Omental fat pad (tissue), 4 donors: Measurements from ENCODE around the gene MPI. TPM values are rescaled to one million over a fixed set of nuclear protein-coding genes. Genes with fewer than 3 reads are reported as not detected.

ENCODE experiments used
- ATAC-seq: fragments of 150-250 bp; one replicate; pipeline ENCODE4 v1.9.1; 2016; ENCODE audit warnings: mild to moderate bottlenecking, moderate library complexity; ENCODE audit not compliant: low FRiP score
- DNase-seq: peaks from one replicate; pipeline ENCODE4 v3.0.0-alpha.2; 2019; ENCODE audit warnings: low spot score
- total RNA-seq, 4 donors: library from RNA; depleted of rRNA; stranded (reverse); fragments of >200 nt; gene quantifications; one replicate each; pipeline ENCODE4 v1.1.0, GENCODE V29; 2016
- TF ChIP-seq, protein P1 (sequence below), 3 donors: fragments of 450-650 bp; IDR thresholded peaks; one replicate each; pipeline ENCODE4 v1.5.1; 2016 to 2017; ENCODE audit warnings: antibody characterized with exemption in 3 of 3, mild to moderate bottlenecking in 3 of 3, moderate library complexity in 2 of 3

MPI gene
- 10 to 100 TPM; 35.9 to 52.2 (median 44.7) TPM for total RNA-seq

- ATAC-seq (peak; percentile 96), DNase-seq (peak; percentile 56)
- TF ChIP-seq, protein P1, sequence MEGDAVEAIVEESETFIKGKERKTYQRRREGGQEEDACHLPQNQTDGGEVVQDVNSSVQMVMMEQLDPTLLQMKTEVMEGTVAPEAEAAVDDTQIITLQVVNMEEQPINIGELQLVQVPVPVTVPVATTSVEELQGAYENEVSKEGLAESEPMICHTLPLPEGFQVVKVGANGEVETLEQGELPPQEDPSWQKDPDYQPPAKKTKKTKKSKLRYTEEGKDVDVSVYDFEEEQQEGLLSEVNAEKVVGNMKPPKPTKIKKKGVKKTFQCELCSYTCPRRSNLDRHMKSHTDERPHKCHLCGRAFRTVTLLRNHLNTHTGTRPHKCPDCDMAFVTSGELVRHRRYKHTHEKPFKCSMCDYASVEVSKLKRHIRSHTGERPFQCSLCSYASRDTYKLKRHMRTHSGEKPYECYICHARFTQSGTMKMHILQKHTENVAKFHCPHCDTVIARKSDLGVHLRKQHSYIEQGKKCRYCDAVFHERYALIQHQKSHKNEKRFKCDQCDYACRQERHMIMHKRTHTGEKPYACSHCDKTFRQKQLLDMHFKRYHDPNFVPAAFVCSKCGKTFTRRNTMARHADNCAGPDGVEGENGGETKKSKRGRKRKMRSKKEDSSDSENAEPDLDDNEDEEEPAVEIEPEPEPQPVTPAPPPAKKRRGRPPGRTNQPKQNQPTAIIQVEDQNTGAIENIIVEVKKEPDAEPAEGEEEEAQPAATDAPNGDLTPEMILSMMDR (IDR thresholded peaks at IDR 0.05): no peak
Observed at GRCh38 chr15:74889883-74890664, at the start of gene MPI. Gene MPI (plus strand): TSS chr15:74890042. CDS start chr15:74890074, 32 bp downstream.

DNA sequence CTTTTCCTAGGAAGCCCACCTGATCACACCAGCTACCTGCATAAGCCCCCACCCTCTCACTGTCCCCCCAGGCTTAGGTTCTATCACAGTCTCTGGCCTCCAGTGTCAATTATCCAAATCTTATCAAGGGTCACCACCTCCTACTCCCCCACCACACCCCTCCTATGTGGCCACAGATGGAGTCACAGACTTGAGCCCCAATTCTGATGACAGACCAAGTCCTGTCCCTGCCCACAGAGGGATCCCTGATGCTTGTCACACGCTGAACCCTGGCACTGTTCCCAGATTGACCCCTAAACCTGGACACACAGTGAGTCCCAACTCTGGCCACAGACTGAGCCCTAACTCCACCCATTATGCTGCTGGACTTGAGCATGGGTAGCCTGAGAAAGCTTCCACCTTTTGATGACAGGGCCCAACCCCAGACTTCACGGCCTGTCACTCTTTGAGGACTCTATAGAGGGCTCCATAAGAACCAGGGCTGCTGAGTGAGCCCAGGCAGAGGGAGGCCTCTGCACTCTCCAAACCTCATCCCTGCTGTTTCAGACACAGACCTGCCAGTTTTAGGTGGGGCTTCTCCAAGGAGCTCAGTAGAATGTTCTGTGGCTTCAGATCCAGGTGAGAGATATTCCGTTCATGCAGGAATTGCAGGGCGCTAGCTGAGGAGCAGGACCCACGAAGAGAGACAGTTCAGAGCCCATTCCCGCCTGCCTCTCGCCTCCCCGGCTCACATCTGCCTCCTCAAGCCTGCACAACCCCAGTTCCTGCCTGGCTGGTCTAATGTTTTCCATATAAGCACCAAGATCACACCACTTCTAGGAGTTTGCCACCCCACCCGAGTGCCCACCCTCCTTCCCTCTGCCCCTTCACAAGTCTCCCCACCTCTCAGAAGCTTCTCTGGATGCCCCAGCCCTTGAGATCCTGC is 48.7 kb upstream of the MPI start:
- DNase-seq: no peak
- no peak for ATAC-seq
- TF ChIP-seq, protein P1 (IDR thresholded peaks at IDR 0.05): no peak

- DNase-seq (no peak), ATAC-seq (no peak)
- TF ChIP-seq, protein P1 (IDR thresholded peaks at IDR 0.05): no peak
Observed at GRCh38 chr15:74841891-74842373, 47.9 kb upstream of the MPI start.

- TF ChIP-seq, protein P1 (IDR thresholded peaks at IDR 0.05): peak in 2 of 3 donors; percentile 3 to 51
- peak; percentile 97 for ATAC-seq
- DNase-seq: peak; percentile 74
Observed at GRCh38 chr15:74842581-74843444, 47.0 kb upstream of the MPI start, which contains the start of gene ULK3. Gene ULK3 (minus strand): TSS chr15:74843156. CDS start chr15:74843105, 51 bp downstream.

GRCh38 chr15:74843445-74843828 is 46.4 kb upstream of the MPI start:
- TF ChIP-seq, protein P1 (IDR thresholded peaks at IDR 0.05): no peak
- DNase-seq (no peak), ATAC-seq (peak; percentile 11)

GRCh38 chr15:74843891-74844299 is 45.9 kb upstream of the MPI start:
- TF ChIP-seq, protein P1 (IDR thresholded peaks at IDR 0.05): no peak
- no peak for DNase-seq
- ATAC-seq: no peak
